ENCODE measurements around the gene OSBPL2.

GRCh38 chr20:62339647-62340062 lies 101.3 kb downstream of the OSBPL2 start:
- TF ChIP-seq FOXA2 (IDR thresholded peaks at IDR 0.05) (no peak), YY1 (IDR thresholded peaks at IDR 0.05) (no peak), ZBTB33 (IDR thresholded peaks at IDR 0.05) (no peak), ATF3 (IDR thresholded peaks at IDR 0.05) (no peak), TAF1 (conservative IDR thresholded peaks at IDR 0.05) (no peak), EGR1 (IDR thresholded peaks at IDR 0.05; ENCODE audit: low read depth in 2 of 2) (no peak), JUND (IDR thresholded peaks at IDR 0.05) (no peak), SP1 (IDR thresholded peaks at IDR 0.05) (no peak), GABPA (IDR thresholded peaks at IDR 0.05 in 1 of 2, conservative IDR thresholded peaks at IDR 0.05 in 1 of 2) (no peak), FOXA1 (IDR thresholded peaks at IDR 0.05) (no peak), HNF4G (IDR thresholded peaks at IDR 0.05) (no peak)
- TF ChIP-seq, protein P1, sequence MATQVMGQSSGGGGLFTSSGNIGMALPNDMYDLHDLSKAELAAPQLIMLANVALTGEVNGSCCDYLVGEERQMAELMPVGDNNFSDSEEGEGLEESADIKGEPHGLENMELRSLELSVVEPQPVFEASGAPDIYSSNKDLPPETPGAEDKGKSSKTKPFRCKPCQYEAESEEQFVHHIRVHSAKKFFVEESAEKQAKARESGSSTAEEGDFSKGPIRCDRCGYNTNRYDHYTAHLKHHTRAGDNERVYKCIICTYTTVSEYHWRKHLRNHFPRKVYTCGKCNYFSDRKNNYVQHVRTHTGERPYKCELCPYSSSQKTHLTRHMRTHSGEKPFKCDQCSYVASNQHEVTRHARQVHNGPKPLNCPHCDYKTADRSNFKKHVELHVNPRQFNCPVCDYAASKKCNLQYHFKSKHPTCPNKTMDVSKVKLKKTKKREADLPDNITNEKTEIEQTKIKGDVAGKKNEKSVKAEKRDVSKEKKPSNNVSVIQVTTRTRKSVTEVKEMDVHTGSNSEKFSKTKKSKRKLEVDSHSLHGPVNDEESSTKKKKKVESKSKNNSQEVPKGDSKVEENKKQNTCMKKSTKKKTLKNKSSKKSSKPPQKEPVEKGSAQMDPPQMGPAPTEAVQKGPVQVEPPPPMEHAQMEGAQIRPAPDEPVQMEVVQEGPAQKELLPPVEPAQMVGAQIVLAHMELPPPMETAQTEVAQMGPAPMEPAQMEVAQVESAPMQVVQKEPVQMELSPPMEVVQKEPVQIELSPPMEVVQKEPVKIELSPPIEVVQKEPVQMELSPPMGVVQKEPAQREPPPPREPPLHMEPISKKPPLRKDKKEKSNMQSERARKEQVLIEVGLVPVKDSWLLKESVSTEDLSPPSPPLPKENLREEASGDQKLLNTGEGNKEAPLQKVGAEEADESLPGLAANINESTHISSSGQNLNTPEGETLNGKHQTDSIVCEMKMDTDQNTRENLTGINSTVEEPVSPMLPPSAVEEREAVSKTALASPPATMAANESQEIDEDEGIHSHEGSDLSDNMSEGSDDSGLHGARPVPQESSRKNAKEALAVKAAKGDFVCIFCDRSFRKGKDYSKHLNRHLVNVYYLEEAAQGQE (IDR thresholded peaks at IDR 0.05): no peak
- TF ChIP-seq, protein P2, sequence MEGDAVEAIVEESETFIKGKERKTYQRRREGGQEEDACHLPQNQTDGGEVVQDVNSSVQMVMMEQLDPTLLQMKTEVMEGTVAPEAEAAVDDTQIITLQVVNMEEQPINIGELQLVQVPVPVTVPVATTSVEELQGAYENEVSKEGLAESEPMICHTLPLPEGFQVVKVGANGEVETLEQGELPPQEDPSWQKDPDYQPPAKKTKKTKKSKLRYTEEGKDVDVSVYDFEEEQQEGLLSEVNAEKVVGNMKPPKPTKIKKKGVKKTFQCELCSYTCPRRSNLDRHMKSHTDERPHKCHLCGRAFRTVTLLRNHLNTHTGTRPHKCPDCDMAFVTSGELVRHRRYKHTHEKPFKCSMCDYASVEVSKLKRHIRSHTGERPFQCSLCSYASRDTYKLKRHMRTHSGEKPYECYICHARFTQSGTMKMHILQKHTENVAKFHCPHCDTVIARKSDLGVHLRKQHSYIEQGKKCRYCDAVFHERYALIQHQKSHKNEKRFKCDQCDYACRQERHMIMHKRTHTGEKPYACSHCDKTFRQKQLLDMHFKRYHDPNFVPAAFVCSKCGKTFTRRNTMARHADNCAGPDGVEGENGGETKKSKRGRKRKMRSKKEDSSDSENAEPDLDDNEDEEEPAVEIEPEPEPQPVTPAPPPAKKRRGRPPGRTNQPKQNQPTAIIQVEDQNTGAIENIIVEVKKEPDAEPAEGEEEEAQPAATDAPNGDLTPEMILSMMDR (IDR thresholded peaks at IDR 0.05; ENCODE audit: low read depth, low read length, missing input control): no peak
- TF ChIP-seq, protein P3, sequence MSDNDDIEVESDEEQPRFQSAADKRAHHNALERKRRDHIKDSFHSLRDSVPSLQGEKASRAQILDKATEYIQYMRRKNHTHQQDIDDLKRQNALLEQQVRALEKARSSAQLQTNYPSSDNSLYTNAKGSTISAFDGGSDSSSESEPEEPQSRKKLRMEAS (IDR thresholded peaks at IDR 0.05): no peak

Measured in liver (tissue), 3 donors.